HepG2 (cell line): ENCODE data around the gene AMIGO3. TPM values are rescaled to one million over a fixed set of nuclear protein-coding genes. Genes with fewer than 3 reads are reported as not detected.

Experiments used
- ATAC-seq: fragments of 200-7000 bp; cut with Tn5 transposase; 3 replicates; pipeline ENCODE4 v1.9.1; 2020; ENCODE audit warnings: mild to moderate bottlenecking, moderate library complexity
- BruUV-seq: library from RNA; stranded (reverse); fragments of 400-500 nt; replicated peaks from 2 replicates; lab custom pipeline; 2021; lab: Mats Ljungman, UMichigan
- CTCF ChIA-PET: fragments of 300-600 bp; formaldehyde crosslinking; extraction: SDS; loops from one replicate; lab custom pipeline; 2021; ENCODE audit warnings: low total read pairs, inconsistent platforms, low intra/inter-chr PET ratio; lab: Yijun Ruan, JAX
- POLR2A ChIA-PET: fragments of 350-600 bp; sonication (Branson Sonifier 250); formaldehyde crosslinking; loops from one replicate; lab custom pipeline; 2020; ENCODE audit warnings: antibody characterized with exemption, inconsistent platforms; lab: Yijun Ruan, JAX
- DNase-seq: peaks from one replicate; pipeline ENCODE4 v3.0.0-alpha.2; 2015; ENCODE audit warnings: low spot score
- FAIRE-seq: peaks from 3 replicates; lab custom pipeline; 2011; peaks lifted over from hg19 to GRCh38; lab: Jason Lieb, UNC
- H2AFZ ChIP-seq: one replicate; pipeline ENCODE4 v1.6.1; 2011; ENCODE audit warnings: low read length, inconsistent platforms
- H3K27ac ChIP-seq: fragments of 300-600 bp; 3 replicates; pipeline ENCODE4 v1.8.0; 2011; ENCODE audit warnings: mixed run types, mild to moderate bottlenecking, mixed read lengths, low read length, inconsistent platforms; ENCODE audit not compliant: insufficient read depth; ENCODE audit errors: extremely low read length
- H3K27me3 ChIP-seq, 2 experiments: fragments of 200-600 bp in 1 of 2; 2 replicates in 1 of 2; 3 replicates in 1 of 2; pipeline versions ENCODE4 v1.6.0 to v1.8.0; 2011; ENCODE audit warnings: low read length in 2 of 2, mild to moderate bottlenecking in 2 of 2, moderate library complexity in 2 of 2, inconsistent platforms in 1 of 2; ENCODE audit not compliant: insufficient read depth in 2 of 2, control insufficient read depth in 1 of 2
- H3K36me3 ChIP-seq, 2 experiments: fragments of 200-600 bp in 1 of 2; replicated peaks in 1 of 2; 2 replicates in 1 of 2; 3 replicates in 1 of 2; pipeline versions ENCODE4 v1.5.1 to v1.8.0; 2011; ENCODE audit warnings: low read length in 2 of 2, inconsistent platforms in 1 of 2; ENCODE audit not compliant: insufficient read depth in 2 of 2, control insufficient read depth in 1 of 2
- H3K4me1 ChIP-seq: 2 replicates; pipeline ENCODE4 v1.5.1; 2012; ENCODE audit warnings: low read length, inconsistent platforms; ENCODE audit not compliant: insufficient read depth
- H3K4me2 ChIP-seq: 2 replicates; pipeline ENCODE4 v1.6.0; 2011; ENCODE audit warnings: low read depth, low read length, inconsistent platforms
- H3K4me3 ChIP-seq, 3 experiments: fragments of 200-600 bp in 1 of 3; sonication (generic), shearing (Covaris generic) in 1 of 3; replicated peaks in 1 of 3; 2 replicates each; pipeline ENCODE4 v1.5.1; 2011 to 2016; ENCODE audit warnings: low read length in 3 of 3, inconsistent platforms in 2 of 3, low read depth in 2 of 3, mild to moderate bottlenecking in 2 of 3, control low read depth in 1 of 3, mixed read lengths in 1 of 3; ENCODE audit not compliant: insufficient read depth in 1 of 3
- H3K79me2 ChIP-seq: one replicate; pipeline ENCODE4 v1.6.1; 2011; ENCODE audit warnings: low read length, inconsistent platforms; ENCODE audit not compliant: insufficient read depth
- H3K9ac ChIP-seq: 2 replicates; pipeline ENCODE4 v1.6.0; 2011; ENCODE audit warnings: mild to moderate bottlenecking, low read depth, low read length, inconsistent platforms; ENCODE audit not compliant: insufficient read depth
- H3K9me3 ChIP-seq: 2 replicates; pipeline ENCODE4 v1.5.1; 2012; ENCODE audit warnings: mild to moderate bottlenecking, low read length
- H4K20me1 ChIP-seq: 2 replicates; pipeline ENCODE4 v1.6.0; 2011; ENCODE audit warnings: inconsistent platforms, mild to moderate bottlenecking, low read length, moderate library complexity; ENCODE audit not compliant: insufficient read depth
- BORCS8-MEF2B ChIP-seq: sonication (generic); formaldehyde crosslinking; IDR thresholded peaks from 2 replicates; pipeline ENCODE4 v1.8.0; 2022; ENCODE audit warnings: mild to moderate bottlenecking, missing genetic modification reagents
- FOXA3 ChIP-seq: IDR thresholded peaks from 2 replicates; pipeline ENCODE4 v1.6.1; 2016; ENCODE audit warnings: missing genetic modification reagents, missing compliant biosample characterization
- HMGA1 ChIP-seq: sonication (generic); formaldehyde crosslinking; conservative IDR thresholded peaks from 2 replicates; pipeline ENCODE4 v1.4.0; 2020; ENCODE audit warnings: missing genetic modification reagents
- MIER2 ChIP-seq: IDR thresholded peaks from 2 replicates; pipeline ENCODE4 v1.6.1; 2016; ENCODE audit warnings: missing biosample characterization, missing genetic modification reagents
- NR0B2 ChIP-seq: sonication (generic); formaldehyde crosslinking; IDR thresholded peaks from 2 replicates; pipeline ENCODE4 v1.4.0; 2020; ENCODE audit warnings: mild to moderate bottlenecking, missing genetic modification reagents
- NR2F6 ChIP-seq, 2 experiments: IDR thresholded peaks; 2 replicates each; pipeline ENCODE4 v1.6.1; 2016; ENCODE audit warnings: antibody characterized with exemption in 1 of 2, mild to moderate bottlenecking in 1 of 2
- PHF8 ChIP-seq: sonication (generic); formaldehyde crosslinking; IDR thresholded peaks from 2 replicates; pipeline ENCODE4 v1.5.0; 2020; ENCODE audit warnings: missing genetic modification reagents
- RFXANK ChIP-seq: IDR thresholded peaks from 2 replicates; pipeline ENCODE4 v1.6.1; 2016
- RNF2 ChIP-seq: fragments of 450-650 bp; conservative IDR thresholded peaks from 2 replicates; pipeline ENCODE4 v1.6.1; 2016; ENCODE audit warnings: low read depth
- TP53 ChIP-seq: sonication (generic); formaldehyde crosslinking; conservative IDR thresholded peaks from 2 replicates; pipeline ENCODE4 v1.4.0; 2020; ENCODE audit warnings: missing genetic modification reagents
- USF2 ChIP-seq, 2 experiments: sonication (generic) in 1 of 2; formaldehyde crosslinking in 1 of 2; IDR thresholded peaks; 2 replicates each; pipeline versions ENCODE4 v1.5.1 to v1.6.1; 2011 to 2020; ENCODE audit warnings: borderline replicate concordance in 1 of 2, low read depth in 1 of 2, low read length in 1 of 2, mild to moderate bottlenecking in 1 of 2, missing genetic modification reagents in 1 of 2, moderate library complexity in 1 of 2
- ZBTB1 ChIP-seq: sonication (generic); formaldehyde crosslinking; IDR thresholded peaks from 2 replicates; pipeline ENCODE4 v1.4.0; 2020; ENCODE audit warnings: missing genetic modification reagents, borderline replicate concordance
- ZBTB7B ChIP-seq: sonication (generic); formaldehyde crosslinking; IDR thresholded peaks from 2 replicates; pipeline ENCODE4 v1.4.0; 2020; ENCODE audit warnings: missing genetic modification reagents
- ZC3H4 ChIP-seq: sonication (generic); formaldehyde crosslinking; IDR thresholded peaks from 2 replicates; pipeline ENCODE4 v1.4.0; 2020; ENCODE audit warnings: missing genetic modification reagents, borderline replicate concordance
- ZNF256 ChIP-seq: sonication (generic); formaldehyde crosslinking; conservative IDR thresholded peaks from 2 replicates; pipeline ENCODE4 v1.4.0; 2020; ENCODE audit warnings: missing genetic modification reagents
- ZNF367 ChIP-seq: sonication (generic); formaldehyde crosslinking; IDR thresholded peaks from 2 replicates; pipeline ENCODE4 v1.4.0; 2020; ENCODE audit warnings: missing genetic modification reagents, borderline replicate concordance
- ZSCAN22 ChIP-seq: sonication (generic); formaldehyde crosslinking; IDR thresholded peaks from 2 replicates; pipeline ENCODE4 v1.4.0; 2020; ENCODE audit warnings: mild to moderate bottlenecking, missing genetic modification reagents
- WGBS: methylation state at CpG from one replicate; pipeline ENCODE4 v1.1.6; 2017; ENCODE audit warnings: low lambda C conversion rate; 5-methylcytosine and 5-hydroxymethylcytosine counted together
- in situ Hi-C: cut with HindIII; loops from 2 replicates; pipeline ENCODE4 v1.10.0; 2017; ENCODE audit warnings: low pct_unique_long_range_greater_than_20kb; ENCODE audit not compliant: extremely low pct_ligation_motif_present
- intact Hi-C: fragments of 100-400 bp; cut with micrococcal nuclease; formaldehyde crosslinking; loops from one replicate; pipeline ENCODE4 v1.10.0; 2022; ENCODE audit not compliant: unreplicated experiment
- polyA plus RNA-seq, 8 experiments: library from polyadenylated mRNA; depleted of rRNA in 3 of 8; stranded (reverse) in 7 of 8; unstranded in 1 of 8; fragments of >200 nt; fragmentation: Illumina TruSeq in 4 of 8; extraction: Trizol in 4 of 8; gene quantifications; 2 replicates each; pipeline versions ENCODE4 v1.2.1 to v1.2.3, GENCODE V29; 2011 to 2016; ENCODE audit warnings: low read depth in 4 of 8, missing spikeins in 1 of 8, mixed read lengths in 1 of 8; ENCODE audit not compliant: insufficient read depth in 1 of 8
- total RNA-seq, 5 experiments: library from RNA; depleted of rRNA; stranded (reverse); fragments of >200 nt; fragmentation: Illumina TruSeq; extraction: Trizol; gene quantifications; 2 replicates each; pipeline ENCODE4 v1.2.3, GENCODE V29; 2016; ENCODE audit warnings: low read depth in 1 of 5
- TF ChIP-seq, protein P1 (sequence below): sonication (generic); formaldehyde crosslinking; IDR thresholded peaks from 2 replicates; pipeline ENCODE4 v1.4.0; 2020; ENCODE audit warnings: missing genetic modification reagents, borderline replicate concordance

The AMIGO3 gene
- total and polyA plus RNA-seq, 2 of the 13 experiments (the other 11 are each of a cell fraction or from before 2014, with no cell fraction given) = 0.35 TPM; not detected in 1

- POLR2A ChIA-PET = no interaction called here
- peaks cover 5 to 10% of the 10 kb centered on the region in 2 experiments; a peak in 4 of 5 replicates for H3K36me3 ChIP-seq
- H3K4me2 ChIP-seq = no peak overlapping the region
- H3K4me3 ChIP-seq = no peak overlapping the region
- in situ Hi-C loops = no loop called here
- no peaks in the 10 kb centered on the region for H3K9me3 ChIP-seq
- peaks cover 23% of the 10 kb centered on the region for H3K4me1 ChIP-seq
- H3K79me2 ChIP-seq = no peaks in the 10 kb centered on the region
- no peak for TF ChIP-seq FOXA3 (CRISPR knock-in tag)
- no peak for TF ChIP-seq HMGA1 (CRISPR knock-in tag)
- TF ChIP-seq USF2 (IDR thresholded peaks at IDR 0.05; ENCODE audit: low read depth, low read length) = no peak
- no peak for TF ChIP-seq USF2 (CRISPR knock-in tag; IDR thresholded peaks at IDR 0.05; ENCODE audit: borderline replicate concordance)
- TF ChIP-seq ZBTB1 (CRISPR knock-in tag) = no peak
- no peak for TF ChIP-seq ZNF256 (CRISPR knock-in tag)
- no peak for TF ChIP-seq ZBTB7B (CRISPR knock-in tag)
- TF ChIP-seq BORCS8-MEF2B (CRISPR knock-in tag) = no peak
- TF ChIP-seq NR2F6 (IDR thresholded peaks at IDR 0.05) = no peak
- no peak for TF ChIP-seq NR2F6 (CRISPR knock-in tag; IDR thresholded peaks at IDR 0.05)
- TF ChIP-seq ZC3H4 (CRISPR knock-in tag) = no peak
- TF ChIP-seq MIER2 (CRISPR knock-in tag) = no peak
- no peak for TF ChIP-seq RNF2
- TF ChIP-seq, protein P1, sequence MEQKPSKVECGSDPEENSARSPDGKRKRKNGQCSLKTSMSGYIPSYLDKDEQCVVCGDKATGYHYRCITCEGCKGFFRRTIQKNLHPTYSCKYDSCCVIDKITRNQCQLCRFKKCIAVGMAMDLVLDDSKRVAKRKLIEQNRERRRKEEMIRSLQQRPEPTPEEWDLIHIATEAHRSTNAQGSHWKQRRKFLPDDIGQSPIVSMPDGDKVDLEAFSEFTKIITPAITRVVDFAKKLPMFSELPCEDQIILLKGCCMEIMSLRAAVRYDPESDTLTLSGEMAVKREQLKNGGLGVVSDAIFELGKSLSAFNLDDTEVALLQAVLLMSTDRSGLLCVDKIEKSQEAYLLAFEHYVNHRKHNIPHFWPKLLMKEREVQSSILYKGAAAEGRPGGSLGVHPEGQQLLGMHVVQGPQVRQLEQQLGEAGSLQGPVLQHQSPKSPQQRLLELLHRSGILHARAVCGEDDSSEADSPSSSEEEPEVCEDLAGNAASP (CRISPR knock-in tag) = no peak
- no peak for TF ChIP-seq PHF8 (CRISPR knock-in tag)
- TF ChIP-seq TP53 (CRISPR knock-in tag) = no peak
- no peak for TF ChIP-seq ZSCAN22
- TF ChIP-seq RFXANK = no peak
- TF ChIP-seq NR0B2 = no peak
- no peak for TF ChIP-seq ZNF367 (CRISPR knock-in tag)
- TF ChIP-seq, all 625 proteins: peak for 0
- Histone ChIP-seq H2AFZ (no peak overlapping the region), H3K27me3 (no peaks in the 10 kb centered on the region), H3K9ac (no peak overlapping the region), H3K27ac (no peak overlapping the region), H4K20me1 (no peaks in the 10 kb centered on the region)
- BruUV-seq = no TSS peak
- no peak for ATAC-seq
- FAIRE-seq = no peak
- 97% methylated on average over 7 of the region's 11 CpGs for WGBS
- no peak for DNase-seq
- intact Hi-C loops = no loop called here
- CTCF ChIA-PET = no interaction called here
These were observed 7.3 kb downstream of the AMIGO3 start for GRCh38 chr3:49712166-49712565.
